GM12874 (cell line): Measurements from ENCODE around the gene TRIM26.

ENCODE experiments used
- CTCF ChIP-seq: IDR thresholded peaks from 2 replicates; pipeline ENCODE4 v1.5.1; 2011; ENCODE audit warnings: low read depth, mild to moderate bottlenecking, control low read depth, low read length, moderate library complexity; ENCODE audit not compliant: insufficient read depth

The TRIM26 gene

GRCh38 chr6:30194797-30195690, 18.2 kb downstream of the TRIM26 start:
- no peak for TF ChIP-seq CTCF

GRCh38 chr6:30192076-30192475, 21.1 kb downstream of the TRIM26 start:
- TF ChIP-seq CTCF, result no peak

GRCh38 chr6:30188541-30188940, 24.7 kb downstream of the TRIM26 start:
- no peak for TF ChIP-seq CTCF

GRCh38 chr6:30185846-30186484, 27.2 kb downstream of the TRIM26 start:
- TF ChIP-seq CTCF, result no peak

GRCh38 chr6:30184417-30185031, 28.7 kb downstream of the TRIM26 start:
- TF ChIP-seq CTCF, result no peak

GRCh38 chr6:30180145-30180544, 33.1 kb downstream of the TRIM26 start:
- no peak for TF ChIP-seq CTCF

GRCh38 chr6:30178837-30179236, 34.4 kb downstream of the TRIM26 start:
- no peak for TF ChIP-seq CTCF
